HL-60 (cell line): Measurements from ENCODE around the gene UQCRC2.

ENCODE experiments used
- DNase-seq, 2 experiments: peaks; one replicate each; pipeline ENCODE4 v3.0.0-alpha.2; 2010 to 2020; ENCODE audit warnings: low read depth in 1 of 2, low spot score in 1 of 2
- H3K27ac ChIP-seq: fragments of 250-450 bp; sonication (Bioruptor Pico); replicated peaks from 2 replicates; pipeline ENCODE4 v1.5.1; 2020; ENCODE audit warnings: mild to moderate bottlenecking, moderate library complexity
- H3K27me3 ChIP-seq: fragments of 250-450 bp; sonication (Bioruptor Pico); 2 replicates; pipeline ENCODE4 v1.5.1; 2021; ENCODE audit warnings: mild to moderate bottlenecking, moderate library complexity; ENCODE audit not compliant: insufficient read depth, poor library complexity, severe bottlenecking
- H3K4me3 ChIP-seq: replicated peaks from 2 replicates; pipeline ENCODE4 v1.5.1; 2011; ENCODE audit warnings: mild to moderate bottlenecking, control low read depth, low read length; ENCODE audit not compliant: insufficient read depth
- GABPA ChIP-seq: IDR thresholded peaks from 2 replicates; pipeline ENCODE4 v1.6.1; 2012; ENCODE audit warnings: low read depth
- POLR2AphosphoS5 ChIP-seq: IDR thresholded peaks from 2 replicates; pipeline ENCODE4 v1.6.1; 2012; ENCODE audit warnings: low read depth
- SPI1 ChIP-seq: IDR thresholded peaks from 2 replicates; pipeline ENCODE4 v1.6.1; 2012; ENCODE audit warnings: low read depth, mild to moderate bottlenecking, borderline replicate concordance
- TF ChIP-seq, protein P1 (sequence below): IDR thresholded peaks from 2 replicates; pipeline ENCODE4 v1.6.1; 2012; ENCODE audit warnings: low read depth; ENCODE audit not compliant: insufficient replicate concordance
- TF ChIP-seq, protein P2 (sequence below): IDR thresholded peaks from one replicate; pipeline ENCODE4 v1.5.1; 2011; ENCODE audit warnings: low read length, control low read depth, inconsistent platforms; ENCODE audit not compliant: insufficient read depth

UQCRC2 gene

DNA sequence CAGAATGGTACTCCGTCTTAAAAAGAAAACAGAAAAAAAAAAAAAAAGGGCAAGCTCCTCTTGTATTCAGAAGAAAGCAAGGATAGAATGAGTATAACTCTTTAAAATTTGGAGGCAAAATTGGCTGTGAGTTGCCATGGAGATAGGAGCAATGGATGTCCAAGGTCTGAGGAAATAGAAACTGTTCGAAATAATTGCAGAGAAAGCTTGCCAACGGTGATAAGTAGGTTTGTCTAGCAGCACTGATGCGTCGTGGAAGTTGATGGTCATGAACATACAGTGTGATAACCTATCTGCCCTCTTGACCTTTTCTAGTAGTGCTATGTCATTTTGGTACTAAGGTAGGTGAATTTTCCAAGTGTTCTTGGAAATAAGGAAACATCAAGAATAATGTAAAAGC is 57.7 kb downstream of the UQCRC2 start:
- no peak for DNase-seq
- no peak overlapping the region for H3K27ac ChIP-seq
- TF ChIP-seq GABPA (no peak), POLR2AphosphoS5 (no peak), SPI1 (no peak)
- TF ChIP-seq, protein P1, sequence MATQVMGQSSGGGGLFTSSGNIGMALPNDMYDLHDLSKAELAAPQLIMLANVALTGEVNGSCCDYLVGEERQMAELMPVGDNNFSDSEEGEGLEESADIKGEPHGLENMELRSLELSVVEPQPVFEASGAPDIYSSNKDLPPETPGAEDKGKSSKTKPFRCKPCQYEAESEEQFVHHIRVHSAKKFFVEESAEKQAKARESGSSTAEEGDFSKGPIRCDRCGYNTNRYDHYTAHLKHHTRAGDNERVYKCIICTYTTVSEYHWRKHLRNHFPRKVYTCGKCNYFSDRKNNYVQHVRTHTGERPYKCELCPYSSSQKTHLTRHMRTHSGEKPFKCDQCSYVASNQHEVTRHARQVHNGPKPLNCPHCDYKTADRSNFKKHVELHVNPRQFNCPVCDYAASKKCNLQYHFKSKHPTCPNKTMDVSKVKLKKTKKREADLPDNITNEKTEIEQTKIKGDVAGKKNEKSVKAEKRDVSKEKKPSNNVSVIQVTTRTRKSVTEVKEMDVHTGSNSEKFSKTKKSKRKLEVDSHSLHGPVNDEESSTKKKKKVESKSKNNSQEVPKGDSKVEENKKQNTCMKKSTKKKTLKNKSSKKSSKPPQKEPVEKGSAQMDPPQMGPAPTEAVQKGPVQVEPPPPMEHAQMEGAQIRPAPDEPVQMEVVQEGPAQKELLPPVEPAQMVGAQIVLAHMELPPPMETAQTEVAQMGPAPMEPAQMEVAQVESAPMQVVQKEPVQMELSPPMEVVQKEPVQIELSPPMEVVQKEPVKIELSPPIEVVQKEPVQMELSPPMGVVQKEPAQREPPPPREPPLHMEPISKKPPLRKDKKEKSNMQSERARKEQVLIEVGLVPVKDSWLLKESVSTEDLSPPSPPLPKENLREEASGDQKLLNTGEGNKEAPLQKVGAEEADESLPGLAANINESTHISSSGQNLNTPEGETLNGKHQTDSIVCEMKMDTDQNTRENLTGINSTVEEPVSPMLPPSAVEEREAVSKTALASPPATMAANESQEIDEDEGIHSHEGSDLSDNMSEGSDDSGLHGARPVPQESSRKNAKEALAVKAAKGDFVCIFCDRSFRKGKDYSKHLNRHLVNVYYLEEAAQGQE = no peak
- TF ChIP-seq, protein P2, sequence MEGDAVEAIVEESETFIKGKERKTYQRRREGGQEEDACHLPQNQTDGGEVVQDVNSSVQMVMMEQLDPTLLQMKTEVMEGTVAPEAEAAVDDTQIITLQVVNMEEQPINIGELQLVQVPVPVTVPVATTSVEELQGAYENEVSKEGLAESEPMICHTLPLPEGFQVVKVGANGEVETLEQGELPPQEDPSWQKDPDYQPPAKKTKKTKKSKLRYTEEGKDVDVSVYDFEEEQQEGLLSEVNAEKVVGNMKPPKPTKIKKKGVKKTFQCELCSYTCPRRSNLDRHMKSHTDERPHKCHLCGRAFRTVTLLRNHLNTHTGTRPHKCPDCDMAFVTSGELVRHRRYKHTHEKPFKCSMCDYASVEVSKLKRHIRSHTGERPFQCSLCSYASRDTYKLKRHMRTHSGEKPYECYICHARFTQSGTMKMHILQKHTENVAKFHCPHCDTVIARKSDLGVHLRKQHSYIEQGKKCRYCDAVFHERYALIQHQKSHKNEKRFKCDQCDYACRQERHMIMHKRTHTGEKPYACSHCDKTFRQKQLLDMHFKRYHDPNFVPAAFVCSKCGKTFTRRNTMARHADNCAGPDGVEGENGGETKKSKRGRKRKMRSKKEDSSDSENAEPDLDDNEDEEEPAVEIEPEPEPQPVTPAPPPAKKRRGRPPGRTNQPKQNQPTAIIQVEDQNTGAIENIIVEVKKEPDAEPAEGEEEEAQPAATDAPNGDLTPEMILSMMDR = no peak
- H3K27me3 ChIP-seq = no peaks in the 10 kb centered on the region
- H3K4me3 ChIP-seq = no peak overlapping the region

DNA sequence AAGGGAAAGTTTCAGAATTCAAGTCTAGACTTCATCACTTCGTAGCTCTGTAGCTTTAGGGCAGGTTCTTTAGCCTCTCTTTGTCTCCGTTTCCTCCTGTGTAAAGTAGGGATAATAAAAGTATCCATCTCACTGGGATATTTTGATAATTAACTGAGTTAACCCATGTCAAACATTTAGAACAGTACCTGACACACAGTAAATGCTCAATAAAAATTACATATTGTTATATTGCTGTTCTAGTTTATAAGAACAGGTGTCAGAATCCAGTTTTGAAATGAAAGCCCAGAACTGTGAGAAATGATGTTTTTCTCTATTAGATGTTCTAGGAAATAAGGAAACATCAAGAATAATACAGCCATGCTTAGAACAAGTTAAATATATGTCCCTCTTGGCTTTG is 59.1 kb downstream of the UQCRC2 start:
- Histone ChIP-seq H3K4me3 (no peak overlapping the region), H3K27me3 (no peaks in the 10 kb centered on the region), H3K27ac (no peak overlapping the region)
- DNase-seq = no peak
- TF ChIP-seq GABPA = no peak

DNA sequence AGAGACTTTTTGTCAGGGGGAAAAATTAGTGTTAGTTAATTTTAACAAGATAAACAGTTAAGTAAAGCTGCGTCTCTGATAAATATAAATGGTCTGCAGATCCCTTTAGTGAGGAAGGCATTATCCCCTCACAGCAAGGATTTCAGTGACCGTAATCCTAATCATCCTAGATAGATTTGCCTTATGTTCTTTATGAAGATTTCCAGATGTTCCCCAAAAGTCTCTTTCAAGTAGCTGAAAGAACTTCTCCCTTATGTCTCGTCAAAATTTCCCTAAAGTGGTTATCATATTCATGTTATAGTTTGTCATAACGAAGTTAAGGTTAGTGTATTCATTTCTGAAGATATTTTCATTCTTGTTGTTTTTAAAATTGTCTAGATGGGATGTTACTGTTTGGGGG is 60.3 kb downstream of the UQCRC2 start:
- DNase-seq = no peak
- TF ChIP-seq SPI1 (no peak), GABPA (no peak), POLR2AphosphoS5 (no peak)
- TF ChIP-seq, protein P2 = no peak
- TF ChIP-seq, protein P1 = no peak
- Histone ChIP-seq H3K27ac (no peak overlapping the region), H3K4me3 (no peak overlapping the region), H3K27me3 (no peaks in the 10 kb centered on the region)

DNA sequence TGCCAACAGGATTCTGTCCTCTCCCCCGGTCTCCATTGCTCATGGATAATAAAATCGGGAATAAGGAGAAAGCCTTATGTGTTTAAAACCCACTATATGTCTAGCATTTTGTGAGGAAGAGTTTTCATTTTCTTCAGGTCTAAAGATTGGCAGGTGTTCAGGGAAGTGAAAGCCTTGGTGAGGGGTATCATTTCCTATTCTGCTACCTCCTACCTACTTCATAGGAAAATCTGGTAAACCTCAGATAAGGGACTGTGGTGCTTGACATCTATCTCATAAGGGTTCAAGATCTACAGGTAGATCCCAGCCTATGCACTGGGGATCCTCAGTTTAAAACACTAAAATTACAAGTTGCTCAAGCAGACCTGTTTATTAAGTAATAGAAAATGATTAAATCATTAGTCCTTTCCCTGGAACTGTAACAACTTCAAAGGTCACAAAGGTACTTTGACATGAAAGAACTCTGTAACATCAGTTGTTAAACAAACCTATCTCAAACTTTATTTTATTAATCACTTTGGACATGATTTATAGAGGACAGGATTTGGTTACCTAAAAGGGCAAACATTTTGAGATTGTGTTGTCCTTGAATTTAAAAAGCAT is 61.2 kb downstream of the UQCRC2 start:
- Histone ChIP-seq H3K27me3 (no peaks in the 10 kb centered on the region), H3K27ac (no peak overlapping the region), H3K4me3 (no peak overlapping the region)
- TF ChIP-seq SPI1 (no peak), GABPA (no peak), POLR2AphosphoS5 (no peak)
- TF ChIP-seq, protein P2 = no peak
- TF ChIP-seq, protein P1 = no peak
- no peak for DNase-seq
